Endothelial cell of umbilical vein (primary cell): ENCODE measurements around the gene MECR. TPM values are rescaled to one million over a fixed set of nuclear protein-coding genes. Genes with fewer than 3 reads are reported as not detected.
A peak's percentile ranks its signal among the peaks of the same experiment; 100 is the strongest.

Experiments used
- BruUV-seq: library from RNA; stranded (reverse); fragments of 400-500 nt; replicated peaks from 2 replicates; lab custom pipeline; 2021; lab: Mats Ljungman, UMichigan
- CTCF ChIA-PET: fragments of 300-600, 350-600 bp; sonication (Branson Sonifier 250); formaldehyde crosslinking; loops from one replicate; lab custom pipeline; 2021; ENCODE audit warnings: antibody characterized with exemption, inconsistent platforms; lab: Charles Lee
- POLR2A ChIA-PET: fragments of 300-600, 350-600 bp; sonication (Branson Sonifier 250); formaldehyde crosslinking; loops from one replicate; lab custom pipeline; 2021; ENCODE audit warnings: antibody characterized with exemption, inconsistent platforms; lab: Charles Lee
- DNase-seq: peaks from one replicate; pipeline ENCODE4 v3.0.0-alpha.2; 2011; ENCODE audit warnings: low read depth, low spot score
- FAIRE-seq: peaks from 2 replicates; lab custom pipeline; 2011; peaks lifted over from hg19 to GRCh38; lab: Jason Lieb, UNC
- H2AFZ ChIP-seq: 2 replicates; pipeline ENCODE4 v1.6.0; 2012; ENCODE audit warnings: low read depth, low read length, control low read depth, inconsistent platforms
- H3K27ac ChIP-seq: 2 replicates; pipeline ENCODE4 v1.5.1; 2011; ENCODE audit warnings: low read depth, mild to moderate bottlenecking, control low read depth, low read length, moderate library complexity; ENCODE audit not compliant: insufficient read depth
- H3K27me3 ChIP-seq, 2 experiments: 2 replicates each; pipeline versions ENCODE4 v1.6.0 to v1.6.1; 2011; ENCODE audit warnings: low read length in 2 of 2, mixed read lengths in 1 of 2; ENCODE audit not compliant: control insufficient read depth in 2 of 2, insufficient read depth in 2 of 2
- H3K36me3 ChIP-seq, 2 experiments: 2 replicates in 1 of 2; 3 replicates in 1 of 2; pipeline ENCODE4 v1.5.1; 2011; ENCODE audit warnings: low read length in 2 of 2, mild to moderate bottlenecking in 1 of 2, moderate library complexity in 1 of 2; ENCODE audit not compliant: control insufficient read depth in 2 of 2, insufficient read depth in 2 of 2; ENCODE audit errors: extremely low read depth in 1 of 2
- H3K4me1 ChIP-seq: 3 replicates; pipeline ENCODE4 v1.5.1; 2011; ENCODE audit warnings: mild to moderate bottlenecking, low read length; ENCODE audit not compliant: control insufficient read depth, insufficient read depth; ENCODE audit errors: extremely low read depth
- H3K4me2 ChIP-seq: 2 replicates; pipeline ENCODE4 v1.6.1; 2011; ENCODE audit warnings: low read length, control low read depth, mixed read lengths; ENCODE audit not compliant: insufficient read depth
- H3K4me3 ChIP-seq, 3 experiments: fragments of 200-600 bp in 1 of 3; sonication (generic), shearing (Covaris generic) in 1 of 3; replicated peaks in 1 of 3; 2 replicates each; pipeline ENCODE4 v1.5.1; 2011 to 2016; ENCODE audit warnings: control low read depth in 3 of 3, low read length in 3 of 3, mild to moderate bottlenecking in 2 of 3, inconsistent platforms in 1 of 3, low read depth in 1 of 3, moderate library complexity in 1 of 3; ENCODE audit not compliant: insufficient read depth in 1 of 3
- H3K79me2 ChIP-seq: 2 replicates; pipeline ENCODE4 v1.6.0; 2012; ENCODE audit warnings: low read length, inconsistent platforms; ENCODE audit not compliant: control insufficient read depth, insufficient read depth
- H3K9ac ChIP-seq: replicated peaks from 2 replicates; pipeline ENCODE3; 2011; ENCODE audit warnings: low read length, control low read depth; ENCODE audit not compliant: insufficient read depth; ENCODE audit errors: extremely low read depth
- H3K9me1 ChIP-seq: replicated peaks from 3 replicates; pipeline ENCODE4 v1.6.0; 2011; ENCODE audit warnings: mild to moderate bottlenecking, low read length; ENCODE audit not compliant: control insufficient read depth, insufficient read depth; ENCODE audit errors: extremely low read depth
- H3K9me3 ChIP-seq: replicated peaks from 2 replicates; pipeline ENCODE4 v1.5.1; 2012; ENCODE audit warnings: low read length, inconsistent platforms; ENCODE audit not compliant: control insufficient read depth, insufficient read depth
- H4K20me1 ChIP-seq: replicated peaks from 2 replicates; pipeline ENCODE3; 2011; ENCODE audit warnings: mild to moderate bottlenecking, low read length; ENCODE audit not compliant: control insufficient read depth, insufficient read depth; ENCODE audit errors: extremely low read depth
- CTCF ChIP-seq, 2 donors: IDR thresholded peaks; 1 replicate in 1 of 2; 2 replicates in 1 of 2; pipeline ENCODE4 v1.5.1; 2011; ENCODE audit warnings: low read length in 2 of 2, mild to moderate bottlenecking in 2 of 2, moderate library complexity in 2 of 2, control low read depth in 1 of 2, inconsistent platforms in 1 of 2, low read depth in 1 of 2; ENCODE audit not compliant: insufficient read depth in 1 of 2; ENCODE audit errors: extremely low read depth in 1 of 2
- EZH2 ChIP-seq: IDR thresholded peaks from 2 replicates; pipeline ENCODE4 v1.6.1; 2012; ENCODE audit warnings: borderline replicate concordance, low read depth, mild to moderate bottlenecking, moderate library complexity, low read length, inconsistent platforms; ENCODE audit not compliant: severe bottlenecking
- FOS ChIP-seq: IDR thresholded peaks from 2 replicates; pipeline ENCODE4 v1.6.1; 2011; ENCODE audit warnings: mild to moderate bottlenecking, low read length, moderate library complexity, borderline replicate concordance; ENCODE audit not compliant: insufficient read depth
- GATA2 ChIP-seq: IDR thresholded peaks from 2 replicates; pipeline ENCODE4 v1.7.0; 2011; ENCODE audit warnings: low read depth, mild to moderate bottlenecking, moderate library complexity, mixed read lengths, low read length; ENCODE audit not compliant: insufficient read length, insufficient read depth
- JUN ChIP-seq: IDR thresholded peaks from 2 replicates; pipeline ENCODE4 v1.6.1; 2011; ENCODE audit warnings: borderline replicate concordance, low read depth; ENCODE audit not compliant: insufficient read length, insufficient read depth
- MYC ChIP-seq: IDR thresholded peaks from one replicate; pipeline ENCODE4 v1.6.1; 2011; ENCODE audit warnings: mild to moderate bottlenecking, low read depth, low read length
- POLR2A ChIP-seq: IDR thresholded peaks from 2 replicates; pipeline ENCODE4 v1.6.1; 2012; ENCODE audit warnings: low read depth, mild to moderate bottlenecking, control low read depth, low read length
- POLR2AphosphoS5 ChIP-seq: IDR thresholded peaks from 2 replicates; pipeline ENCODE4 v1.6.1; 2012; ENCODE audit warnings: low read depth, mild to moderate bottlenecking, control low read depth, low read length, moderate library complexity; ENCODE audit not compliant: insufficient read depth
- dilution Hi-C: fragments of 300-500 bp; cut with MboI; formaldehyde crosslinking; loops from one replicate; pipeline ENCODE4 v1.15.0; 2019; ENCODE audit warnings: low sequenced_read_pairs; ENCODE audit not compliant: extremely low pct_ligation_motif_present
- intact Hi-C: fragments of 100-400 bp; cut with micrococcal nuclease; formaldehyde crosslinking; loops from one replicate; pipeline ENCODE4 v1.10.0; 2022
- polyA plus RNA-seq, 4 experiments: library from polyadenylated mRNA; depleted of rRNA in 3 of 4; stranded (reverse) in 3 of 4; unstranded in 1 of 4; fragments of >200 nt; gene quantifications; 2 replicates each; pipeline versions ENCODE4 v1.2.1 to v1.2.3, GENCODE V29; 2011 to 2012; ENCODE audit warnings: missing spikeins in 1 of 4
- total RNA-seq: library from RNA; stranded (reverse); gene quantifications from 2 replicates; pipeline ENCODE4 v1.2.3, GENCODE V29; 2021
- TF ChIP-seq, protein P1 (sequence below): IDR thresholded peaks from 2 replicates; pipeline ENCODE4 v1.6.1; 2011; ENCODE audit not compliant: insufficient read depth, insufficient read length

The MECR gene
- total and polyA plus RNA-seq, 2 donors (not counting 3 experiments of a cell fraction or from before 2014, with no cell fraction given) = 24.6 to 30.1 TPM

- TF ChIP-seq JUN (no peak), MYC (no peak), POLR2A (no peak), GATA2 (no peak)
- dilution Hi-C loops = no loop called here
- POLR2A ChIA-PET = no interaction called here
- no peak overlapping the region for H3K4me3 ChIP-seq
- no peak for FAIRE-seq
- H3K27me3 ChIP-seq = peaks cover 5 to 11% of the 10 kb centered on the region in 2 experiments
- H3K27ac ChIP-seq = no peak overlapping the region
- no peak overlapping the region for H3K4me2 ChIP-seq
- no peaks in the 10 kb centered on the region for H3K9me3 ChIP-seq
- H3K36me3 ChIP-seq = no peaks in the 10 kb centered on the region
- H3K4me1 ChIP-seq = no peaks in the 10 kb centered on the region
- no TSS peak for BruUV-seq
- peak; percentile 16 for DNase-seq
- H4K20me1 ChIP-seq = no peaks in the 10 kb centered on the region
- no peak overlapping the region for H2AFZ ChIP-seq
- H3K9me1 ChIP-seq = no peaks in the 10 kb centered on the region
- CTCF ChIA-PET = interaction anchor here (0.7 to 0.9 kb wide), 2 partner anchors 26 to 1436 kb away, joined by 3 read pairs; no protein-coding TSS in a partner anchor
- H3K9ac ChIP-seq = no peak overlapping the region
- no peaks in the 10 kb centered on the region for H3K79me2 ChIP-seq
- intact Hi-C loops = no loop called here
Observed at GRCh38 chr1:29271724-29272123, 41.0 kb upstream of the MECR start.

GRCh38 chr1:29270929-29271521 lies 40.3 kb upstream of the MECR start:
- Histone ChIP-seq H3K27me3 (peaks cover 6 to 11% of the 10 kb centered on the region in 2 experiments), H3K36me3 (no peaks in the 10 kb centered on the region), H3K4me3 (no peak overlapping the region), H3K4me1 (no peaks in the 10 kb centered on the region), H3K79me2 (no peaks in the 10 kb centered on the region), H2AFZ (no peak overlapping the region), H3K9ac (no peak overlapping the region), H3K9me3 (no peaks in the 10 kb centered on the region), H3K4me2 (no peak overlapping the region), H3K27ac (no peak overlapping the region), H4K20me1 (no peaks in the 10 kb centered on the region), H3K9me1 (no peaks in the 10 kb centered on the region)
- BruUV-seq = no TSS peak
- FAIRE-seq (no peak), DNase-seq (no peak)
- TF ChIP-seq, protein P1, sequence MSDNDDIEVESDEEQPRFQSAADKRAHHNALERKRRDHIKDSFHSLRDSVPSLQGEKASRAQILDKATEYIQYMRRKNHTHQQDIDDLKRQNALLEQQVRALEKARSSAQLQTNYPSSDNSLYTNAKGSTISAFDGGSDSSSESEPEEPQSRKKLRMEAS = no peak
- TF ChIP-seq EZH2 (no peak), POLR2AphosphoS5 (no peak), JUN (no peak), MYC (no peak), GATA2 (no peak), FOS (no peak), CTCF (IDR thresholded peaks at IDR 0.05; ENCODE audit: extremely low read depth in 1 of 2, insufficient read depth in 1 of 2, low read depth in 1 of 2, low read length in 2 of 2) (no peak), POLR2A (no peak)
- dilution Hi-C loops = no loop called here
- CTCF ChIA-PET = interaction anchor here (0.7 to 0.9 kb wide), 2 partner anchors 25 to 1437 kb away, joined by 3 read pairs; no protein-coding TSS in a partner anchor
- POLR2A ChIA-PET = no interaction called here
- intact Hi-C loops = no loop called here
